ENCODE measurements around the gene KIT.
"Not testable (repeated sequence)": the region's sequence is repeated elsewhere in the genome, so short reads cannot be mapped to it uniquely, and the experiment has no call there.

Gene KIT

DNA sequence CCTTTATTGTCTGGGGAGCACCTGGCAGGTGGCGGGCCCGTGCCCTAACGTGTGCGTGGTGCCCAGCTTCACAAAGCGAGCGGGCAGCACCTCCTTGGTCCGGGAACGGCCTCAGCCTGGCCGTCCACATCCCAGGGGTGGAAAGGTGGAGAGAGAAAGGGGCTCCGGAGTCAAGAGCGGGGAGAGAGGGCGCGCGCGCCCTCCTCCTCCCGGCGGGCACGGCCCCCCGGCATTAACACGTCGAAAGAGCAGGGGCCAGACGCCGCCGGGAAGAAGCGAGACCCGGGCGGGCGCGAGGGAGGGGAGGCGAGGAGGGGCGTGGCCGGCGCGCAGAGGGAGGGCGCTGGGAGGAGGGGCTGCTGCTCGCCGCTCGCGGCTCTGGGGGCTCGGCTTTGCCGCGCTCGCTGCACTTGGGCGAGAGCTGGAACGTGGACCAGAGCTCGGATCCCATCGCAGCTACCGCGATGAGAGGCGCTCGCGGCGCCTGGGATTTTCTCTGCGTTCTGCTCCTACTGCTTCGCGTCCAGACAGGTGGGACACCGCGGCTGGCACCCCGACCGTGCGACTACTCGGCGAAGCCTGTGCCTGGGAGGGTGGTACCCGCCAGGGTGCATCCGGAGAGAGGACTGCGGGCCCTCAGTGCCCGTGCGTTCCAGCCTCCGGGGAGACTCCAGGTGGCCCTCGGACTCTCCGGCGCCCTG is at the start of gene KIT:
KIT (plus strand) TSS at position 407 of the 701 bp plus-strand sequence; CDS start at position 465, 58 bp downstream.
- DNase-seq: no peak

DNA sequence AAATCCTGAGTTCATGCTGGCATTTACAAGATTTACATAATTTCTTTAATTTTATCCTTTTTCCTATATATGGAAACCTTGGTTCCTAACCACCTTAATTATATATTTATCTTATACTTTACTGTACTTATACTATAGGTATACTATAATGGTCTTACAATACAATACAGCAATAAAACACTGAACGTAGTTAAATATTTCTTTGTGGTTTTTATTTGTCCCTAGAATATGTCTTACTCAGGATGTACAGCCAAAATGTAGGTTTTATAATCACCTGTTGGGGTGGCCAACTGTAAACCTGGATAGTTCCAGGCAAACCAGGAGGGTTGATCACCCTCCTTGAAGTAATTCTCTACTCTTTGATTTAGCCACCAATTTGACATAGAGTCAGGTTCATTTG is 48.4 kb upstream of the KIT start:
- DNase-seq: no peak

DNA sequence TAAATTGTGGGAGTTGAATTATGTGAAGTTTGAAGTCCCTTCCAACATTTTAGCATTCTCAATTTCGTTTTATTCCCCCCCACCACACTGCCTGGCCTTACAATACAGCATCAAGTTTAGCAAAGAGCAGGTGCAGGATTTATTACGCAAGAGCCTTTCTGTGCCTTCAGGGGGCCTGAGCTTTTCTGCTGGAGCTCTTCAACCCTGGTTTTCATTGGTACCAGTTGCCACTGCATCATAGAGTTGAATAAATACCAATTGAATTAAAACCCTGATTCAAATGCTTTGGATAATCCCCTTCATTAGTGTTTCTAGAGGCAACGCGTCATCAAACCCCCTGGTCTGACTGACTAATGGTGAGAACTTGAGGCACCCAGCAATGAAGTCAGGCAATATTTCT is 43.6 kb upstream of the KIT start:
- DNase-seq: no peak

DNA sequence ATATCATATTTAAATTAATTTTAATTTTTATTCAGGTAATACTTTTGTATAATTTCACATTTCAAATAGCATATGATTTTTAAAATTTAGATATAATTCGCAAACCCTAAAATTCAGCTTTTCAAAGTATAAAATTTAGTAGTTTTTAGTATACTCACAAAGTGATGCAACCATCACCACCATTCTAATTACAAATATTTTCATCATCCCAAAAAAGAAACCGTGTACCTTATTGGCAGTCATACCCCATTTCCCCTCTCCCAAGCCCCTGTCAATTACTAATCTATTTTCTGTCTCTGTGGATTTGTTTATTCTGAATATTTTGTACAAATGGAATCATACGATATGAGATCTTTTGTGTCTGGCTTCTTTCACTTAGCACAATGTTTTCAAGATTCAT is 37.0 kb upstream of the KIT start:
- DNase-seq: no peak

DNA sequence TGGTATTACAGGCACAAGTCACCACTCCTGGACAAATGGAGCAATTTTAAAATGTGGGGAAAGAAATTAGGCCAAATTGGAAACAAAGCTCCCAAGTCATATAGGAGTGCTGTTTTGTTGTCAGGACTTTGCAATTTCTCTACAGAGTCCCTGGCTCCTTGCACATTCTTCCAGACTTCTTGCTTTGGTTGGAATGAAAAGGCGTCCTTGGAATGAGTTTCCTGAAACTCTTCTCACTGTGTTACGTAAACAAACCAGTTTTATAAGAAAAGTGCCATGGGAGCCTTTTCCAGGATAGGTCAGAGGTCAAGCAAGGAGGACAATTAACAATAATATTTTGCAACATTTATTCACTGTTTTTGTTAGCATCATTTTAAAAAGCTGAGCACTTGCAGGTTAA is 32.4 kb upstream of the KIT start:
- no peak for DNase-seq

DNA sequence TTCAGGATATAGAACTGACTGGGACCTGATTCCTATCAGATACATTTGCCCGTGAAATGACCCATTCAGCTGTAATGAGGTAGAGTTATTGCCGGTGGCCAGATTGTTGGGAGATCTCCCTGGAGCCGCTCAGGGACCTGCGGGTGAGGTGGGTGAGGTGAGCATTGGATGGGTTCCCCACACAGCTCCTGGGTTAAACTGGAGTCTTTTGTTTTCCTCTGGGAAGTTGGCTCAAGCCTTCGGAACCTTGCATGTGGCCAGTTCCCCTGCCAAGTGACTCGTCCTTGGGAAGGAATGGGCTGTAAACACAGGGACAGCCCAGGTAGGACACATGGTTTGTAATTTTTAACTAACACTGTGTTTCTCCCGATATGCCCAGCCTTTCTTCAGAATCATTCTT is 31.6 kb upstream of the KIT start:
- no peak for DNase-seq

DNA sequence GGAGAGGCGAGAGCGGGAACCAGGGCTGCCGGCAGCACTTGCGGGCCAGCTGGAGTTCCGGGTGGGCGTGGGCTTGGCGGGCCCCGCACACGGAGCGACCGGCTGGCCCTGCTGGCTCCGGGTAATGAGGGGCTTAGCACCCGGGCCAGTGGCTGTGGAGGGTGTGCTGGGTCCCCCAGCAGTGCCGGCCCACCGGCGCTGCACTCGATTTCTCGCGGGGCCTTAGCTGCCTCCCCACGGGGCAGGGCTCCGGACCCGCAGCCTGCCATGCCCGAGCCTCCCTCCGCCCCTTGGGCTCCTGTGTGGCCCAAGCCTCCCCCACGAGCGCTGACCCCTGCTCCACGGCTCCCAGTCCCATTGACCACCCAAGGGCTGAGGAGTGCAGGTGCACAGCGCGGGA is 25.2 kb upstream of the KIT start:
- DNase-seq: no peak

DNA sequence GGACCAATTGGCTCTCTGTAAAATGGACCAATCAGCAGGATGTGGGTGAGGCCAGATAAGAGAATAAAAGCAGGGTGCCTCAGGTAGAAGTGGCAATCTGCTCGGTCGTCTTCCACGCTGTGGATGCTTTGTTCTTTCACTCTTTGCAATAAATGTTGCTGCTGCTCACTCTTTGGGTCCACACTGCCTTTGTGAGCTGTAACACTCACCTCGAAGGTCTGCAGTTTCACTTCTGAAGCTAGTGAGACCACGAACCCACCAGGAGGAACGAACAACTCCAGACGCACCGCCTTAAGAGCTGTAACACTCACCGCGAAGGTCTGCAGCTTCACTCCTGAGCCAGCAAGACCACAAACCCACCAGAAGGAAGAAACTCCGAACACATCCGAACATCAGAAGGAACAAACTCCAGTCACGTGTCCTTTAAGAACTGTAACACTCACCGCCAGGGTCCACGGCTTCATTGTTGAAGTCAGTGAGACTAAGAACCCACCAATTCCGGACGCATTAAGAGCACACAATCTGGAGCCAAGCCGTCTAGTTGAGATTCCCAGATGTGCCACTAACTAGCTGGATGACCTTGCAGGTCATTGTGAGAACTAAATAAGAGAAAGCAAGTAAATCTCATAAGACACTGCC is 24.5 kb upstream of the KIT start:
- DNase-seq: not testable (repeated sequence)

DNA sequence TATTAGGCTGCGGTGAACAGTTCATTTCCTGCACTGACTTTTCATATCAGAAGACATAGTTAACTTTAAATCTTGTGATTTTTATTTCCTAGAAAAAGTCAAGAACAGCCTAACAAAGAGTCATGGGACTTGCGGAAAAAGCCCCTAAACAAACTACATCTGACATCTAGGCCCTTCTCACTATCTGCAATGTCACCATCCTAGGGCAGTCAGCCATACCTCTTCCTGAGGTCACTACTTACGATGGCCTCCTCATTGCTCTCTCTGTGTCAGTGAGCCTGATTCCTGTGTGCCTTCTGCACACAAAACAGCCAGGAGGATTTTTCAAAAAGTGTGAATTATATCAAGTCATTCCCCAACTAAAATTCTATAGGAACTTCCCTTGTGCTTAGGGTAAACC is 22.4 kb upstream of the KIT start:
- DNase-seq: no peak

DNA sequence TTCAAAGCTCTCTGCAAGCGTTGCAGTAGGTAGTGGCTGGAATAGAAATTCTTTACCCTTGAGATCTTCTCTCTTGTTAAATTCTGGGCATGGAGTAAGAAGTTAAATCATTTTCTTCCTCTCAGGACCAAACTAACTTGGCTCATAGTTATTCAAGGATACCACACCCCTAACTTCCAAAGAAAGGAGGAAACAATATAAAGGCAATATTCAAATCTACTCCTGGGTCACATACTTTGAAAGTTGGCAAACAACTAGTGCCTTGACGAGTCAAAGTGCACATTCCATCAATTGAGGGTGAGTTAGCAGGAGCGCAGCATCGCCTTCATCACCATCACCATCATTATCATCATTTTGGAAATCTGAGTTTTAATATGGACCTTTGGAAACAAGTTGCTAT is 20.4 kb upstream of the KIT start:
- DNase-seq: no peak

DNA sequence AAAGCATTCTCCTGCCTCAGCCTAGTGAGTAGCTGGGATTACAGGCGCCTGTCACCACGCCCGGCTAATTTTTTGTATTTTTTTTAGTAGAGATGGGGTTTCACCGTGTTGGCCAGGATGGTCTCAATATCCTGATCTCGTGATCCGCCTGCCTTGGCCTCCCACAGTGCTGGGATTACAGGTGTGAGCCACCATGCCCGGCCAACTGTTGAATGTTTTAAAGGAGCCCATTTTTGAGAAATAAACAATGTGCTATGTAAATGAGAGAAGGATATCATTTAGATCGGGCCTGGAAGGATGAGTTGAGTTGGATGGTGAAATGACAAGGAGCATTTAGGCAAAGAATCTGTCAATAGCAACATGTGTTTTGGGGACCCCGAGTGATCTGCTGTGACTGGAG is 16.7 kb upstream of the KIT start:
- DNase-seq: not testable (repeated sequence)

DNA sequence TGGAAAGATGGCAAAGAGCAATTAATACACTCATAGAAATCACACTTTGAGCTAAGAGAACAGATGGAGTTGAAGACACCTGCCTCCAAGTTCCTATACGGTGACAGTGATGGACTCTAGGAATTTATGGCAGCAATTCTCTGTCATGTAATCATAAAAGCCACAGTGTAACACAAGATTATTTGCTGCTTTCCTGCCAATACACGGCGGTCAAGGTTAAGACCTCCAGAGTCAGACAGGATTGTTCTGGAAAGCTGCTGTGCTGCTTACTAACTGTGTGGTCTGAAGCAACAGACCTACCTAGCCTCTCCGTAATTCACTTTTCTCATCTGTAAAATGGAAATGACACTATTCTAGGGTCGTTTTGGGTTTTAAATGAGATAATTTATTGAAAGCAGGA is 14.6 kb upstream of the KIT start:
- no peak for DNase-seq

DNA sequence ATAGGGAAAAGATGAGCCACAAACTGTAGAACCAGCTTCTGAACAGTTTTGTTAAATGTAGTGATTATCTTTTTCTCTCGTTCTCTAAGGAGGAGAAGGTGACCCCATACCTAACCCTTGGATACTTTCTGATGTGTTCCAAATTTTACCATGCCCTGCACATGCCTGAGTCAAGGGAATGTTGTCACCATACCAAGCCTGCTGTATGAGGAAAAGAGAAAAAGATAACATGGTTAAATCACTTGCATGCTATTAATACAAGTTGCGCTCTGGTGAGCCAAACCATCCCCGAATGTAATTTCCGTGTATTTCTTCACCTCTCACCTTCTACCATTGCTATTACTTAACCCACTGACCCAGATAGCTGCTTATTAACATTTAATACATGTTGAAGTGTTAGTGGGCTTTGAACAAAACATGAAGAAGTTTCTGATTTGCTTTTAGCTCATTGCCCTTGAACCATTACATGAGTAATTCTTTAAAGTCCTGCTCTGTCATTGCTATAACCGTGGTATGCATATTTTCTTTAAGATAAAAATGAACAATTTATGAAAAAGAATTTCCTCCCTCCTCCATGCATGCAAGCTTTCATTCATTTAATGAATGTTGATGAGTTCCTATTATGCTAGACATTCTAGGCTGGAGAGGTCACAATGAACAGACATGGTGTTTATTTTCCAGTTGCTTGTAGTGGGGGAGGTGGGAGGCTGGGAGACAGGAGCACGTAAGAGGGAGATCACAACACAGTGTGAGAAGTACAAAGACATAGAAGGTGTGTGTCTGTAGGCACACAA is 13.6 kb upstream of the KIT start:
- no peak for DNase-seq

DNA sequence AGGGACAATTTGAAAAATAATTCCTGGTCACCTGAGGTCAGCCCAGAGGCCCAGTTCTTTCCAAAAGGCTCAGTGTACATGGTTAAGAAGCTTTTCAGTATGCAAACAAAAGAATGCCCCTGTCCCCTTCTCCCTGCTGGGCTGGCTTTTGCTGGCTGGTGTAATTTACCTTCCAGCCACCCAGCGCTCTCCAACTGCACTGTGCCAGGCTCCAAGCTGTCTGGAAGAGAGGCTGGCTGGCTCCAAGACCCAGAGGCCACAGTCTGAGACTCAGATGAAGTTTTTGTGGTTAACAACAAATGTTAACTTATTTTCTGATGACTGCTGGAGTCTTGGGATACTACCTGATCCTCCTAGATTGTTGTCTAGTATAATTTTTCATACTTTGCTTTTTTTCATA is 11.9 kb upstream of the KIT start:
- DNase-seq: no peak

DNA sequence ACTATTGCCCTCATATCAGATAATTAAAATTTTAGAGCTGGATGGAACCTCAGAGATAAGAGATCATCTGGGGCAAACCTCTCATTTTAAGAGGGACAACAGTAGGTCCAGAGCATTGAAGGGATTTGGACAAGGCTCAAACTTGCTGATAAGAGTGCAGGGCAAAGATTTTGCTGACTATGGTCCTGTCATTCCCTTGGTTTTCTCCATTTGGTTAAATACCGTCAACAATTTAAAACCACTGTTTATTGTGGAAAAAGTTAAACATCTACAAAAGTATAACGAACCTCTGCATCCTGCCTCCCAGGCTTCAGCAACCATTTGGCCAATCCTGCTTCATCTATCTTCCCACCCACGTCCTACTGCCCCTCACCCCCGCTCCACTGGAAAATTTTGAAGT is 10.7 kb upstream of the KIT start:
- no peak for DNase-seq

DNA sequence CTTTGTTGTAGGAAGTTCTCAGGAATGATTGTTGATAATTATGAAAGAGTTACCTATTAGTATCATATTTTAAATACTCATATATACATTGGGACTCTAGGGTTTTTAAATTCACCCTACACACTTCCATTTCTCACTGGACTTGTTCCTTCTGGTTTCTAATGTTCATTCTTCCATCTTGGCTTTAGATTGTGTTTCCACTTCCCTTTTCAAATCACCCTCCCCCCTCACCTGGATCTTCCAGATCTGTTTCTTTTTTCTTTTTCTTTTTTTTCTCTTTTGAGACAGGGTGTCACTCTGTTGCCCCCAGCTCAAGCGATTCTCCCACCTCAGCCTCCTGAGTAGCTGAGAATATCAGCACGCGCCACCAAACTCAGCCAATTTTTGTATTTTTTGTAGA is 6.7 kb upstream of the KIT start:
- no peak for DNase-seq

DNA sequence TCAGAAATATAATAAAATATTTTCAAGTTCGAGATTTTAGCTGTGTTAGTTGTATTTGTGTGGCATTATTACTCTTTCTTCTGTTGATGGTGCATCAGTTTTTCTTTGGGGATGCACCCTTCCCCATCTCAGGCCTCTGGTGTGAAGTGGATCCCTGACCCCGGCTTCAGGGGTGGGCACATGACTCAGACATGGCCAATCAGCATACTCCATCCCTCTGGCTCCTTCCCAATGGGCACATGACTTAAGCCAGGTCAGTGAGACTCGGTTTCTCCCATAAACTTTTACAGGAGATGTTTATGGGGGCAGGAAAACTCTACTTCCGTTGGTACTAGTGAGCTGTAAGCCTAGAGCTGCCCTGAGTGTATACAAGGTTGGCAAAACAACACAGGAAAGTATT is 3.0 kb upstream of the KIT start:
- DNase-seq: no peak

DNA sequence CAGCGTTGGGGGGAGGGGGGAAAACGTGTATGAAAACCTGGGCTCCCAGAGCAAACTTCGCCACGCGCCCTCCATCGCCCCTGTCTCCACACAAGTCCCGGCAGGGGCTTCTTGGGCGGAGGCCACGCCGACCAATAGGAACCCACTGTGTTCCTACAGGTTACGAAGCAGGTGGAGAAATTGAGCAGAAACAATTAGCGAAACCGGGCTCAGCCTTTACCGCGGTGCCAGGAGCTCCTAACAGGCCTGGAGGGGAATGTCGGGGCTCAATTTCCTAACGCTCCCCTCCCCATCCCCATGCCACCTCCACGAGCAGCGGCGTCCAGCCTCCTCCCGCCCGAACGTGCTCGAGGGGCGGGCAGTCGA is 589 bp upstream of the KIT start:
- DNase-seq: no peak

DNA sequence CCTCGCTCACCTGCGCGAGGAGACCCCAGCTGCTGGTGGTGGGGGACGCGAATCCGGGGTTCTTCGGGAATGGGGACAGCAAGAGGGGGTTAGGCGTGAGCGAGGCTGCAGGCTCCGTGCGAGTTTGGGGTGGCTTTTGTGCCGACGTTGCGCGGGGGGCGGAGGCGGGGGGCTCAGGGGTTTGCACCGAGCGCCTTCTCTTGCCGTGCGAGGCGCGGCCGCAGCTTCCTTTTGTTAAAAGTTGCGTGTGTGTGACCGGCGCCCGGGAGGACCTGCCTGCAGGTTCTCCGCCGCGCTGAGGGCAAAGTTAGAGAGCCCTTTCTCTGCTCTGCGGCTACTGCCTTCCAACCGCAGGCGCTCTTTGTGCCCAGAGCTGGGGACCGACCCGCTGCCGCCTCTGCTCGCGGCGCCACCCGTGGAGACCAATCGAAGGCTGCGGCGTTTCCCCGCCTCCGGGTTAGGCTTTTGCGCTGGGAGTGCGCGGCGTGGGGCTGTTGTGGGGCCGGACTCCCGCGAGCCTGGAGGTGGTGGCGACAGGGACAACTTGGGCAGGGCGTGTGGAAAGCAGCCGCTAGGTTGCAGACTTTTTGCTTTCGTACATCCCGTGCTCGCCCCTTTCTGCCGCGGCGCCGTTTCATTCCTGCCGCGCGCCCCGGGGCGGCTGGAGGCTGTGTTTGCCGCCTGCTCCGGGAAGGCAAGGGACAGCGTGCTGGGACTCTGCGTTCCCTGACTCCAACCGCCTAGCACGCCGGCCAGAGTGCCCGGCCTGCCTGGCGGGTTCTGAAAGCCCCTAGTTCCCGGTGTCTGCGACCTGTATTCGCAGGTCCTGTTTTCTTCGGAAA is 716 bp downstream of the KIT start:
- peak; percentile 27 for DNase-seq

DNA sequence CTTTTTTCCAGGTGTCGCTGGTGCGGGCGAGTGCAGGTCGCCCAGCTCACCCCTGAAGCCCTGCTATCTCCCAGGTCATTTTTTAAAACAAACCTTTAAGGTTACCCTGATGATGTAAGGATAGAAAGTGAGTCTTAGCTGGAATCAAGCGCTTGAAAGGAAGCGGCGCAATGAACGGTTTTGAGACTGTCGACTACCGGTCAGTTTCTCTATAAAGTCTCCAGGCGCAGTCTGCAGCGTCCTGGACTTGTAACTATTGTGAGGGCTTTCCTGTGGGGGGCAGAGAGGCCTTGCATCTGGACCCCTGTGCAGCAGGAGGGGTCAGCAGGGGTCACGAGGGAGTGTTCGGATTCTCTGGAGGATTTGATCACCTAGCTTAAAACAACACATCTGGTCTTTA is 1.6 kb downstream of the KIT start:
- no peak for DNase-seq

DNA sequence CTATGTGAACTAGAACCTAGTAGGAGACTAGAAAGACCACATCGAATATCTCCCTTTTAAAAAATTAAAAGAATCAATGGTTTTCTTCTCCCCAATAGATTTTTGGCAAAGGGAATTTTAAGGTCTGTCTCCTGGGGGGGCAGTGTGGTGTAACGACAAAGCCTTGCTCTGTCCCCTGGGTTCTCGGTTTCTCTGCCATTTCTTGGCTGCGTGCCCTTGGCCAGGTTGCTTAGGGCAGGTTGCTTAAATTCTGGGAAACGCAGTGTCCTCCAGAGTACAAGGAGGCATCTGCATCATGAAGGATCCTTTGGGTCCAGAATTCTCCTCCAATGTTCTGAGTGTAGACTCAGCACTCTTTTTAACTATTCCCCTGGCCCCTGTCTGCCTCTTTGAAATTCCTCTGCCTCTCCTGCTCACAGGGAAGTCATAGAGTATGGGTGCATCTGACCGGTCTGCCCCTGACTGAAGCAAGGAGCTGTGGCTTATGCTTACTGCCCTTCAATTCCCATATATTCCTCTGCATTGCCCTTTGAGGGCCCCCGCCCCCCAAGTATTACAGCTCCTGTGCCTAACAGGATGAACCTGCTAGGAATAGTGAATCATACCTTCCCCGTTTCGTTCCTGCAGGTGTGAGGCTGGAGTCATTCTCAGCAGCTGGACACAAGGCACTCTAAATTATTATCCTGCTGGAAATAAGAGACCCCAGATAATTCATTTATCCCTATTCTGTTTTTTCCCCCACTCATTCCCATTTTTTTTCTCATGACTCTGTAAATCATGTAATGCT is 2.2 kb downstream of the KIT start:
- no peak for DNase-seq

DNA sequence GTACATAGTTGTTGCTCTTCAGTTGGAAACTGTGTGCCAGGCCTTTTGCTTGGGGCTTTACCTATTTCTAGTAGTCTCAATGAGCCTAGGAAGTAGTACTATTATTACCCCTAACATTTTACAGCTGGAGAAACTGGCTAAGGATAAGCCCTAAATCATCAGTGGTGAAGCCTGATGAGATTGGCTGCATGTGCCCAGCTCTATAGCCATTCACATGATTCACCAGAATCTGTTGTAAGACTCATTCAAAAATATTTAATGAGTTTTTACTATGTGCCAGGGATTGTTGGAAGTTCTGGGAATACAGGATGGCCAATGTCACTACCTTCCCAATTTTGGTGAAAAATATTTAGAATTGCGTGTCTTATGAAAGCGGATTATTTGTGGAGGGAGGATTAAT is 2.8 kb downstream of the KIT start:
- no peak for DNase-seq

DNA sequence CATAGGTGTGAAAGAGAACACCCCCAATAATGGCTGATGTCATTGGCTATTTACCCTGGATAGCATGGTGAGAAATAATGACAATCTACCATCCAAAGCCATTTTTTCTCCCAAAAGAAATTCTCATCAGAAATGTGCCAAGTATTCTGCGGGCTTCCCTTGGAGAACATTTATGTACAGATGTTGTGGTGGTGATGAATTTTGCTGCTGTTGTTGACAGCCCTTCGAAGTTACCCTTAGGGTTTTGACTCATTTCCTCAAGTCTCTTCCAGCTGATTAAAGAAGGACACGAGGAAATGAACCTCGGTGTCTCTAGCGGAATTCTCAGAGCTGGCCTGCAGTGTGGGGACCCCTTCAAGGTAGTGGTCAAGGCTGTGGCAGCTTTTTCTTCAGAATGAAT is 3.4 kb downstream of the KIT start:
- DNase-seq: peak; percentile 7

All from inflammatory macrophage treated with lipopolysaccharide for 4 hours (primary cell).